Esophagus squamous epithelium (tissue), 4 donors: ENCODE results near the gene PTMS.

ENCODE experiments used
- CTCF ChIP-seq, 6 experiments: fragments of 450-650 bp in 4 of 6; fragments of 200-600 bp in 2 of 6; sonication (generic) in 2 of 6; IDR thresholded peaks; one replicate each; pipeline ENCODE4 v1.5.1; 2016 to 2019; ENCODE audit warnings: antibody characterized with exemption in 6 of 6, mild to moderate bottlenecking in 4 of 6, moderate library complexity in 4 of 6
- POLR2A ChIP-seq, 4 donors: fragments of 450-650 bp; IDR thresholded peaks; one replicate each; pipeline ENCODE4 v1.6.1; 2017; ENCODE audit warnings: antibody characterized with exemption in 4 of 4, mild to moderate bottlenecking in 4 of 4, moderate library complexity in 3 of 4

DNA sequence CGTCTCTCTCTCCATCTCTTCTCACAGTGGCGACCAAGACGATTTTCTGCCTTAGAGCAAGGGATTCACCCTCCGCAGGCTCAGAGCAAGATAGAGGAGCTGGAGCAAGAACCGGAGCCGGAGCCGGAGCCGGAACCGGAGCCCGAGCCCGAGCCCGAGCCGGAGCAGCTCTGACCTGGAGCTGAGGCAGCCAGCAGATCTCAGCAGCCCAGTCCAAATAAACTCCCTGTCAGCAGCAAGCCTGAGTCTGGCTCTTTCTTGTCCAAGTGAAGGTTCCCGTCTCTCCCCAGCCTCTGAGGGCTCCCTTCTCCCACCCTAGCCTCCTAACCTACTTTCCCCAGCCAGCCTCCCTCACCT is 12.0 kb downstream of the PTMS start:
- TF ChIP-seq CTCF (IDR thresholded peaks at IDR 0.05) (no peak), POLR2A (IDR thresholded peaks at IDR 0.05) (no peak)
